ENCODE measurements around the gene LRRC74B. TPM values are rescaled to one million over a fixed set of nuclear protein-coding genes. Genes with fewer than 3 reads are reported as not detected.

The LRRC74B gene
- total RNA-seq, 1 donor from 2014 or later, result not detected

GRCh38 chr22:20996598-20997535 lies 48.9 kb upstream of the LRRC74B start:
- no peak for TF ChIP-seq EZH2 (IDR thresholded peaks at IDR 0.05; ENCODE audit: insufficient read depth, low read length)
- no peak for TF ChIP-seq CTCF (IDR thresholded peaks at IDR 0.05; ENCODE audit: insufficient read depth, low read depth, low read length)
- Mint-ChIP-seq H3K4me1 (ENCODE audit: low read depth, unreplicated experiment) (no peaks in the 10 kb centered on the region), H3K9me3 (ENCODE audit: unreplicated experiment) (no peaks in the 10 kb centered on the region), H3K4me3 (ENCODE audit: unreplicated experiment) (no peak overlapping the region), H3K36me3 (ENCODE audit: low read depth, unreplicated experiment) (peaks cover 3% of the 10 kb centered on the region), H3K27me3 (ENCODE audit: low read depth, unreplicated experiment) (no peaks in the 10 kb centered on the region), H3K27ac (ENCODE audit: unreplicated experiment) (peak overlapping the region; percentile 18)
- no peaks in the 10 kb centered on the region for H3K27me3 ChIP-seq (ENCODE audit: insufficient read depth, low read length)
- H3K9me3 ChIP-seq (ENCODE audit: insufficient read depth, low read depth, low read length), result no peaks in the 10 kb centered on the region
- H3K9ac ChIP-seq (ENCODE audit: low read length), result no peak overlapping the region
- peaks cover 35% of the 10 kb centered on the region for H4K20me1 ChIP-seq (ENCODE audit: insufficient read depth, low read length)
- no peak overlapping the region for H3K4me2 ChIP-seq (ENCODE audit: low read length)
- no peak overlapping the region for H2AFZ ChIP-seq (ENCODE audit: low read depth, low read length)
- no peak for FAIRE-seq
- peaks cover 16% of the 10 kb centered on the region for H3K4me1 ChIP-seq (ENCODE audit: insufficient read depth, low read length)
- peaks cover 24% of the 10 kb centered on the region for H3K79me2 ChIP-seq (ENCODE audit: insufficient read depth, low read length)
- no peak overlapping the region for H3K27ac ChIP-seq (ENCODE audit: low read depth, low read length)
- no peaks in the 10 kb centered on the region for H3K36me3 ChIP-seq (ENCODE audit: insufficient read depth, low read length)
- no peak for DNase-seq (ENCODE audit: low read depth)
- H3K4me3 ChIP-seq (ENCODE audit: insufficient read depth, low read depth, low read length), result no peak overlapping the region

DNA sequence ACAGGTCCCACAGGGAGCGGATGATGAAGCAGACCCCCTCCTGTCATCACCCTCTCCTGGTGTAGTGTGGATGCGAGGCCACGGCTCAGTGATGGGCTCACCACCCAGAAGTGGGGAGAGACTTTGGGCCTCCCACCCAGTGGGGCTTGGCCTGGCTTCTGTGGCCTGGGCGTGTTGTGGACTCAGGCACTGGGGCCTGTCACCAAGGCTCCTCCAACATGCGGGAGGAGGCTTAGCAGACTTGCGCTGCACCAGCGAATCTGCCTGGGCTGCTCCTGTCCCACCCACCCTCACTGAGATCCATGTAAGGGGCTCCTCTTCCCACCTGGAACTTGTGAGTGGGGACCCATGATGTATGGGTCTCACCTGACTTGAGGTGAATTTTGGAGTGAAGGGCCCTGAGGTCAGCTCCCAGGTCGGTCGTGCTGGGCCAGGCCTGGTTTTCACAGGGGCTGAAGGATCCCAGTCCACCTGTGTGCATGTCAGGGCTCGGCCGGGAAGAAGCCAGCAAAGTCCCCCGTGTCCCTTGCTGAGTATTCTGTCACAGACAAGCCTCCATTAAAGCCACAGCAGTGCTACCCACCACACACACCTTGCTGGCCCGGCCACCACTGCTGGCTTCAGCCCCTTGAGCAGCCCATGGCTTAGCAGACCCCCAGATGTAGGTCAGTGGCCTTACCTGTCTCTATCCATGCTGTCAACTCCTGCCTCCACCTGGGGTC lies 48.0 kb upstream of the LRRC74B start:
- H3K27me3 Mint-ChIP-seq (ENCODE audit: low read depth, unreplicated experiment), result no peaks in the 10 kb centered on the region
- no peaks in the 10 kb centered on the region for H3K4me1 Mint-ChIP-seq (ENCODE audit: low read depth, unreplicated experiment)

More for the DNA sequence above, 48.0 kb upstream of the LRRC74B start:
- no peak overlapping the region for H3K27ac ChIP-seq (ENCODE audit: low read depth, low read length)
- H3K9me3 ChIP-seq (ENCODE audit: insufficient read depth, low read depth, low read length), result no peaks in the 10 kb centered on the region
- no peak overlapping the region for H3K9ac ChIP-seq (ENCODE audit: low read length)
- H3K4me1 ChIP-seq (ENCODE audit: insufficient read depth, low read length), result peaks cover 17% of the 10 kb centered on the region
- TF ChIP-seq CTCF (IDR thresholded peaks at IDR 0.05; ENCODE audit: insufficient read depth, low read depth, low read length) (no peak), EZH2 (IDR thresholded peaks at IDR 0.05; ENCODE audit: insufficient read depth, low read length) (no peak)
- H3K36me3 ChIP-seq (ENCODE audit: insufficient read depth, low read length), result no peaks in the 10 kb centered on the region
- peaks cover 27% of the 10 kb centered on the region for H3K79me2 ChIP-seq (ENCODE audit: insufficient read depth, low read length)
- FAIRE-seq (no peak), DNase-seq (ENCODE audit: low read depth) (no peak)
- no peak overlapping the region for H3K4me3 ChIP-seq (ENCODE audit: insufficient read depth, low read depth, low read length)
- H3K4me2 ChIP-seq (ENCODE audit: low read length), result no peak overlapping the region
- Mint-ChIP-seq H3K36me3 (ENCODE audit: low read depth, unreplicated experiment) (peaks cover 3% of the 10 kb centered on the region), H3K9me3 (ENCODE audit: unreplicated experiment) (no peaks in the 10 kb centered on the region), H3K4me3 (ENCODE audit: unreplicated experiment) (no peak overlapping the region), H3K27ac (ENCODE audit: unreplicated experiment) (no peak overlapping the region)
- H2AFZ ChIP-seq (ENCODE audit: low read depth, low read length), result no peak overlapping the region
- H3K27me3 ChIP-seq (ENCODE audit: insufficient read depth, low read length), result no peaks in the 10 kb centered on the region
- peaks cover 27% of the 10 kb centered on the region for H4K20me1 ChIP-seq (ENCODE audit: insufficient read depth, low read length)
